Measurements from ENCODE around the gene EDNRA.

EDNRA gene

GRCh38 chr4:147590249-147590920 is 109.5 kb downstream of the EDNRA start:
- DNase-seq: peak; percentile 41 to 67 (median 60)

GRCh38 chr4:147591106-147591505 is 110.2 kb downstream of the EDNRA start:
- no peak for DNase-seq

- DNase-seq: no peak
These were observed 113.2 kb downstream of the EDNRA start for GRCh38 chr4:147594107-147594506.

Data from suppressor macrophage (primary cell).